Upper lobe of left lung (tissue), 6 donors: ENCODE results near the gene ALPI. TPM values are rescaled to one million over a fixed set of nuclear protein-coding genes. Genes with fewer than 3 reads are reported as not detected.
"Not testable (repeated sequence)": the region's sequence is repeated elsewhere in the genome, so short reads cannot be mapped to it uniquely, and the experiment has no call there.

Experiments
- ATAC-seq, 2 donors: fragments of 200-7000 bp; cut with Tn5 transposase; one replicate each; pipeline ENCODE4 v1.9.1; 2022; ENCODE audit warnings: mild to moderate bottlenecking in 2 of 2, moderate library complexity in 2 of 2; ENCODE audit not compliant: low FRiP score in 2 of 2
- DNase-seq, 2 donors: peaks; one replicate each; pipeline ENCODE4 v3.0.0-alpha.2; 2019 to 2020
- H3K27ac ChIP-seq, 4 donors: fragments of 200-600 bp; sonication (generic); one replicate each; pipeline ENCODE4 v1.5.1; 2016 to 2019
- H3K27me3 ChIP-seq, 4 donors: fragments of 200-600 bp; sonication (generic); one replicate each; pipeline ENCODE4 v1.5.1; 2017 to 2019
- H3K36me3 ChIP-seq, 4 donors: fragments of 200-600 bp; sonication (generic); one replicate each; pipeline ENCODE4 v1.5.1; 2016 to 2019
- H3K4me1 ChIP-seq, 4 donors: fragments of 200-600 bp; sonication (generic); one replicate each; pipeline ENCODE4 v1.5.1; 2018 to 2019
- H3K4me3 ChIP-seq, 4 donors: fragments of 200-600 bp; sonication (generic); one replicate each; pipeline ENCODE4 v1.5.1; 2017 to 2019; ENCODE audit warnings: mild to moderate bottlenecking in 2 of 4, moderate library complexity in 1 of 4
- H3K9me3 ChIP-seq, 4 donors: fragments of 200-600 bp; sonication (generic); one replicate each; pipeline ENCODE4 v1.5.1; 2018 to 2019
- EP300 ChIP-seq, 4 donors: sonication (generic); formaldehyde crosslinking; IDR thresholded peaks; one replicate each; pipeline ENCODE4 v1.5.1; 2017; ENCODE audit warnings: antibody characterized with exemption in 4 of 4, control low read depth in 2 of 4
- POLR2A ChIP-seq, 4 donors: fragments of 450-650 bp; IDR thresholded peaks; one replicate each; pipeline ENCODE4 v1.5.1; 2016 to 2017; ENCODE audit warnings: antibody characterized with exemption in 4 of 4, mild to moderate bottlenecking in 2 of 4
- POLR2AphosphoS5 ChIP-seq, 2 donors: sonication (generic); formaldehyde crosslinking; IDR thresholded peaks; one replicate each; pipeline ENCODE4 v1.5.1; 2017; ENCODE audit warnings: antibody characterized with exemption in 2 of 2
- WGBS, 2 donors: methylation state at CpG; one replicate each; pipeline ENCODE4 v1.1.5; 2017 to 2018; 5-methylcytosine and 5-hydroxymethylcytosine counted together
- total RNA-seq, 6 donors: library from RNA; depleted of rRNA in 4 of 6; stranded (reverse); fragments of >200 nt in 4 of 6; gene quantifications; one replicate each; pipeline versions ENCODE4 v1.1.0 to v1.2.1, GENCODE V29; 2016 to 2021
- TF ChIP-seq, protein P1 (sequence below), 6 experiments: fragments of 450-650 bp in 4 of 6; fragments of 200-600 bp in 2 of 6; sonication (generic) in 2 of 6; IDR thresholded peaks; one replicate each; pipeline ENCODE4 v1.5.1; 2016 to 2019; ENCODE audit warnings: antibody characterized with exemption in 6 of 6
- donor health status: DM: no; HTN: no; CAD: no; lungs with moderate emphysema.
- donor health status: DM: no; HTN: yes; CAD: no; lungs with severe emphysema.

ALPI gene
- total RNA-seq, 6 donors from 2014 or later: not detected

DNA sequence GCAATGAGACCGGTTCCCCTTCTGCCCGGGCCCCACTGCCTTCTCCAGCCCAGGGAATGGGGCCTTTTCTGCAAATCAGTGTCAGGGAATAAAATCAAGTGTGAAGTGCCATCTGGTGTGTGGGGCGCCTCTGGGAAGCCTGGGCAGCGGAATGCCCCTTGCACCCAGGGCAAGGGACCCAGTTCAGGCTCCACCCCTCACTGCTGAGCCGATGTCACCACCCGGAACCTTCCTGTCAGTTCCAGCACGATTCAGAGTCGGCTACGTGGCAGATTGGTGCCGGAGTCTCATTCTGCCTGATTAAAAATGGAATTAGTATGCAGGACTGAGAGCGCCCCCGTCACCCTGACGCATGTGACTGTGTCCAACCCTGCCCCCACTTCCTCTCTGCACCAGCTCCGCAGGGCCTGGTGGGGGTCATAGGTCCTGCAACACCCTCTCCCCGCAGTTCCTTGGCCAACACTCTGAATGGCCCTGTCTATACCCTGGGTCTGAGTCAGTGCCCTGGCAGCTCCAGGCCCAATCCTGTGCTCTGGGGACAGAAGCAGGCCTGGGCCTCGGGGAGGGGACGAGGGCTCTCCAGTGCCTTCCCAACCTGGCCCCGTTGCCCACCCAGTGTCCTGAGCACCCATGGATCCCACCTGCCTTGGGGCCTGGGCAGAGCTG is 8.2 kb upstream of the ALPI start:
- H3K9me3 ChIP-seq: no peaks in the 10 kb centered on the region
- 75 to 87% methylated on average over 14 to 18 of the region's 18 CpGs for WGBS, 2 donors
- no peak overlapping the region for H3K4me3 ChIP-seq
- no peaks in the 10 kb centered on the region for H3K27me3 ChIP-seq
- DNase-seq (no peak), ATAC-seq (no peak)
- H3K27ac ChIP-seq: no peak overlapping the region
- H3K36me3 ChIP-seq: no peaks in the 10 kb centered on the region
- H3K4me1 ChIP-seq: no peaks in the 10 kb centered on the region
- TF ChIP-seq EP300 (IDR thresholded peaks at IDR 0.05) (no peak), POLR2A (IDR thresholded peaks at IDR 0.05) (no peak), POLR2AphosphoS5 (IDR thresholded peaks at IDR 0.05) (no peak)
- TF ChIP-seq, protein P1, sequence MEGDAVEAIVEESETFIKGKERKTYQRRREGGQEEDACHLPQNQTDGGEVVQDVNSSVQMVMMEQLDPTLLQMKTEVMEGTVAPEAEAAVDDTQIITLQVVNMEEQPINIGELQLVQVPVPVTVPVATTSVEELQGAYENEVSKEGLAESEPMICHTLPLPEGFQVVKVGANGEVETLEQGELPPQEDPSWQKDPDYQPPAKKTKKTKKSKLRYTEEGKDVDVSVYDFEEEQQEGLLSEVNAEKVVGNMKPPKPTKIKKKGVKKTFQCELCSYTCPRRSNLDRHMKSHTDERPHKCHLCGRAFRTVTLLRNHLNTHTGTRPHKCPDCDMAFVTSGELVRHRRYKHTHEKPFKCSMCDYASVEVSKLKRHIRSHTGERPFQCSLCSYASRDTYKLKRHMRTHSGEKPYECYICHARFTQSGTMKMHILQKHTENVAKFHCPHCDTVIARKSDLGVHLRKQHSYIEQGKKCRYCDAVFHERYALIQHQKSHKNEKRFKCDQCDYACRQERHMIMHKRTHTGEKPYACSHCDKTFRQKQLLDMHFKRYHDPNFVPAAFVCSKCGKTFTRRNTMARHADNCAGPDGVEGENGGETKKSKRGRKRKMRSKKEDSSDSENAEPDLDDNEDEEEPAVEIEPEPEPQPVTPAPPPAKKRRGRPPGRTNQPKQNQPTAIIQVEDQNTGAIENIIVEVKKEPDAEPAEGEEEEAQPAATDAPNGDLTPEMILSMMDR (IDR thresholded peaks at IDR 0.05): no peak

- DNase-seq (no peak), ATAC-seq (no peak)
- no peak for TF ChIP-seq EP300 (IDR thresholded peaks at IDR 0.05)
- TF ChIP-seq POLR2A (IDR thresholded peaks at IDR 0.05): no peak
- TF ChIP-seq, protein P1 (IDR thresholded peaks at IDR 0.05): no peak
- no peak for TF ChIP-seq POLR2AphosphoS5 (IDR thresholded peaks at IDR 0.05)
- Histone ChIP-seq H3K36me3 (no peaks in the 10 kb centered on the region), H3K27ac (no peak overlapping the region), H3K27me3 (no peaks in the 10 kb centered on the region), H3K4me3 (no peak overlapping the region), H3K9me3 (no peaks in the 10 kb centered on the region), H3K4me1 (no peaks in the 10 kb centered on the region)
- WGBS, 2 donors: 71 to 94% methylated on average over 3 to 10 of the region's 10 CpGs
These were observed 7.7 kb upstream of the ALPI start for GRCh38 chr2:232448304-232448690.

DNA sequence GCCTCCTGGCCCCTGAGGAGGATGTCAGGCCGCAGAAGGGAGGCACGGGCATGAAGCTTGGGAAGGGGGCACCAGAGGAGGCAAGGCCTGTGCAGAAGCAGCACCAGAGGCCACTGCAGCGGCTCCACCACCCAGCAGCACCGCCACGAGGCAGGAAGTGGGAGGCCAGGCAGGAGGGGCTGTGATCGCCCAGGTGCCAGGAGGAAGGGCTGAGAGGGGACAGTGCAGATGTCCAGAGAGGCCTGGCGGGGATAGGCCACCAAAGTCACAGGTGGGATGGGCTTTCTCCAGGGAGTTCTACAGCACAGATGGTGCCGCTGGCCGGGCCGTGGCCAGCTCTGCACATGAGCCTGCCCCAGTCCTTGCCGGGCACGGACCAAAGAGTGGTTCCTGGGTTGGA is 6.0 kb upstream of the ALPI start:
- no peak for TF ChIP-seq POLR2A (IDR thresholded peaks at IDR 0.05)
- no peak for TF ChIP-seq EP300 (IDR thresholded peaks at IDR 0.05)
- TF ChIP-seq, protein P1 (IDR thresholded peaks at IDR 0.05): no peak
- TF ChIP-seq POLR2AphosphoS5 (IDR thresholded peaks at IDR 0.05): no peak
- 57 to 67% methylated on average over 12 of the region's 12 CpGs for WGBS, 2 donors
- no peaks in the 10 kb centered on the region for H3K4me1 ChIP-seq
- no peak overlapping the region for H3K4me3 ChIP-seq
- no peaks in the 10 kb centered on the region for H3K36me3 ChIP-seq
- H3K9me3 ChIP-seq: no peaks in the 10 kb centered on the region
- no peaks in the 10 kb centered on the region for H3K27me3 ChIP-seq
- ATAC-seq (no peak), DNase-seq (no peak)
- H3K27ac ChIP-seq: no peak overlapping the region

GRCh38 chr2:232451645-232452044 is 4.3 kb upstream of the ALPI start:
- not testable (repeated sequence) for DNase-seq

GRCh38 chr2:232454630-232455029 is 1.3 kb upstream of the ALPI start:
- no peak overlapping the region for H3K4me3 ChIP-seq
- no peaks in the 10 kb centered on the region for H3K36me3 ChIP-seq
- H3K4me1 ChIP-seq: no peaks in the 10 kb centered on the region
- no peak for TF ChIP-seq POLR2A (IDR thresholded peaks at IDR 0.05)
- TF ChIP-seq EP300 (IDR thresholded peaks at IDR 0.05): no peak
- TF ChIP-seq, protein P1 (IDR thresholded peaks at IDR 0.05): no peak
- no peak for TF ChIP-seq POLR2AphosphoS5 (IDR thresholded peaks at IDR 0.05)
- DNase-seq (peak; percentile 18 to 34), ATAC-seq (no peak)
- no peaks in the 10 kb centered on the region for H3K9me3 ChIP-seq
- 82 to 86% methylated on average over 8 to 9 of the region's 9 CpGs for WGBS, 2 donors
- no peak overlapping the region for H3K27ac ChIP-seq
- H3K27me3 ChIP-seq: peaks cover 0 to 8% (median 0%) of the 10 kb centered on the region in 4 donors

More at GRCh38 chr2:232451645-232452044, 4.3 kb upstream of the ALPI start:
- 81 to 94% methylated on average over 3 of the region's 3 CpGs for WGBS, 2 donors
- not testable (repeated sequence) for H3K9me3 ChIP-seq, H3K36me3 ChIP-seq, ATAC-seq, H3K4me1 ChIP-seq, H3K27ac ChIP-seq, H3K4me3 ChIP-seq, H3K27me3 ChIP-seq
